CD4-positive, alpha-beta T cell (primary cell): ENCODE measurements around the gene TPO. TPM values are rescaled to one million over a fixed set of nuclear protein-coding genes. Genes with fewer than 3 reads are reported as not detected.

Experiments used
- ATAC-seq: fragments of 200-7000 bp; cut with Tn5 transposase; one replicate; pipeline ENCODE4 v1.10.0; 2022; ENCODE audit warnings: mild to moderate bottlenecking; ENCODE audit not compliant: poor library complexity
- CTCF ChIA-PET: fragments of 350-600 bp; sonication (Branson Sonifier 250); formaldehyde crosslinking; loops from one replicate; lab custom pipeline; 2021; ENCODE audit warnings: antibody characterized with exemption, inconsistent platforms; lab: Charles Lee
- POLR2A ChIA-PET: fragments of 350-600 bp; sonication (Branson Sonifier 250); formaldehyde crosslinking; loops from one replicate; lab custom pipeline; 2021; ENCODE audit warnings: antibody characterized with exemption, inconsistent platforms; lab: Charles Lee
- DNase-seq, 14 experiments: peaks; one replicate each; pipeline ENCODE4 v3.0.0-alpha.2; 2013 to 2020; ENCODE audit warnings: mixed read lengths in 2 of 14
- H3K27ac ChIP-seq, 2 donors: one replicate each; pipeline versions ENCODE4 v1.5.1 to v1.7.0; 2013; ENCODE audit warnings: low read length in 2 of 2, low read depth in 1 of 2, mild to moderate bottlenecking in 1 of 2
- H3K27me3 ChIP-seq, 2 experiments: 1 replicate in 1 of 2; 2 replicates in 1 of 2; pipeline versions ENCODE4 v1.6.1 to v1.7.0; 2013; ENCODE audit warnings: low read length in 2 of 2, control low read depth in 1 of 2, mild to moderate bottlenecking in 1 of 2, moderate library complexity in 1 of 2; ENCODE audit not compliant: insufficient read depth in 2 of 2, control insufficient read depth in 1 of 2
- H3K36me3 ChIP-seq: one replicate; pipeline ENCODE4 v1.6.1; 2013; ENCODE audit warnings: low read length, control low read depth; ENCODE audit not compliant: insufficient read depth
- H3K4me1 ChIP-seq: one replicate; pipeline ENCODE4 v1.6.1; 2013; ENCODE audit warnings: low read length, control low read depth; ENCODE audit not compliant: insufficient read depth
- H3K4me3 ChIP-seq: one replicate; pipeline ENCODE4 v1.5.1; 2013; ENCODE audit warnings: mild to moderate bottlenecking, low read length, moderate library complexity
- H3K9me3 ChIP-seq, 2 experiments: 1 replicate in 1 of 2; 2 replicates in 1 of 2; pipeline versions ENCODE4 v1.6.1 to v1.7.0; 2013; ENCODE audit warnings: low read length in 2 of 2, mild to moderate bottlenecking in 2 of 2, control low read depth in 1 of 2, moderate library complexity in 1 of 2; ENCODE audit not compliant: control insufficient read depth in 1 of 2, insufficient read depth in 1 of 2
- H3K27ac Mint-ChIP-seq: one replicate; pipeline ENCODE4 v1.8.0; 2020; ENCODE audit warnings: mixed read lengths
- H3K27me3 Mint-ChIP-seq: one replicate; pipeline ENCODE4 v1.8.0; 2021; ENCODE audit warnings: mixed read lengths
- H3K36me3 Mint-ChIP-seq: one replicate; pipeline ENCODE4 v1.8.0; 2021; ENCODE audit warnings: low read depth, mixed read lengths
- H3K4me1 Mint-ChIP-seq: one replicate; pipeline ENCODE4 v1.8.0; 2021; ENCODE audit warnings: low read depth, mixed read lengths
- H3K4me3 Mint-ChIP-seq: one replicate; pipeline ENCODE4 v1.8.0; 2020; ENCODE audit warnings: mild to moderate bottlenecking, mixed read lengths
- H3K9me3 Mint-ChIP-seq: one replicate; pipeline ENCODE4 v1.8.0; 2020; ENCODE audit warnings: mixed read lengths
- CTCF ChIP-seq: fragments of 200-600 bp; IDR thresholded peaks from one replicate; pipeline ENCODE4 v1.8.0; 2022; ENCODE audit warnings: antibody characterized with exemption, mild to moderate bottlenecking
- intact Hi-C, 2 experiments: fragments of 100-400 bp; cut with DNase I in 1 of 2; cut with micrococcal nuclease in 1 of 2; formaldehyde crosslinking; loops; one replicate each; pipeline versions ENCODE4 v1.15.1 to v1.9.0; 2023 to 2025; cut with DNase I, micrococcal nuclease
- total RNA-seq, 174 experiments: library from RNA in 2 of 174; stranded (reverse) in 2 of 174; gene quantifications; one replicate each; pipeline ENCODE4 v1.2.3 and lab custom pipeline; 2021 to 2026

Gene TPO
- total RNA-seq, 2 experiments from 2014 or later: 0.27 TPM; not detected in 1

- Histone ChIP-seq H3K9me3 (peaks cover 0 to 10% of the 10 kb centered on the region in 2 experiments), H3K27me3 (no peaks in the 10 kb centered on the region), H3K36me3 (no peaks in the 10 kb centered on the region), H3K27ac (no peak overlapping the region), H3K4me1 (peaks cover 24% of the 10 kb centered on the region), H3K4me3 (no peak overlapping the region)
- ChIA-PET POLR2A (no interaction called here), CTCF (no interaction called here)
- intact Hi-C loops: no loop called here
- Mint-ChIP-seq H3K4me1 (peaks cover 26% of the 10 kb centered on the region), H3K27ac (no peak overlapping the region), H3K9me3 (no peaks in the 10 kb centered on the region), H3K36me3 (no peaks in the 10 kb centered on the region), H3K27me3 (no peaks in the 10 kb centered on the region), H3K4me3 (no peak overlapping the region)
- ATAC-seq (no peak), DNase-seq (no peak)
- TF ChIP-seq CTCF: no peak
These were observed 148.0 kb downstream of the TPO start for GRCh38 chr2:1561259-1561658.

- no peak overlapping the region for H3K27ac Mint-ChIP-seq
- ChIA-PET POLR2A (no interaction called here), CTCF (no interaction called here)
- Histone ChIP-seq H3K4me1 (peaks cover 24% of the 10 kb centered on the region), H3K36me3 (no peaks in the 10 kb centered on the region), H3K27ac (no peak overlapping the region), H3K4me3 (no peak overlapping the region), H3K27me3 (no peaks in the 10 kb centered on the region), H3K9me3 (peaks cover 0 to 10% of the 10 kb centered on the region in 2 experiments)
- TF ChIP-seq CTCF: no peak
- no peaks in the 10 kb centered on the region for H3K9me3 Mint-ChIP-seq
- intact Hi-C loops: no loop called here
- no peaks in the 10 kb centered on the region for H3K36me3 Mint-ChIP-seq
- DNase-seq: no peak
- peaks cover 26% of the 10 kb centered on the region for H3K4me1 Mint-ChIP-seq
- H3K27me3 Mint-ChIP-seq: no peaks in the 10 kb centered on the region
- no peak overlapping the region for H3K4me3 Mint-ChIP-seq
- no peak for ATAC-seq
These were observed 148.7 kb downstream of the TPO start for GRCh38 chr2:1561811-1562421.

GRCh38 chr2:1563084-1563857 lies 150.0 kb downstream of the TPO start:
- DNase-seq (no peak), ATAC-seq (no peak)
- peaks cover 3% of the 10 kb centered on the region for H3K9me3 Mint-ChIP-seq
- intact Hi-C loops: no loop called here
- H3K27me3 Mint-ChIP-seq: no peaks in the 10 kb centered on the region
- Histone ChIP-seq H3K9me3 (peaks cover 0 to 20% of the 10 kb centered on the region in 2 experiments), H3K36me3 (no peaks in the 10 kb centered on the region), H3K4me1 (peaks cover 24% of the 10 kb centered on the region), H3K27me3 (no peaks in the 10 kb centered on the region), H3K4me3 (no peak overlapping the region), H3K27ac (no peak overlapping the region)
- no peaks in the 10 kb centered on the region for H3K36me3 Mint-ChIP-seq
- TF ChIP-seq CTCF: no peak
- H3K4me3 Mint-ChIP-seq: no peak overlapping the region
- ChIA-PET POLR2A (no interaction called here), CTCF (interaction anchor here (1.8 kb wide), 1 partner anchor 12 kb away, joined by 3 read pairs; no protein-coding TSS in a partner anchor)
- H3K27ac Mint-ChIP-seq: peak overlapping the region; percentile 42
- peaks cover 26% of the 10 kb centered on the region for H3K4me1 Mint-ChIP-seq
